Activated CD4-positive, alpha-beta T cell treated with anti-CD3 and anti-CD28 coated beads for 48 hours (primary cell): Measurements from ENCODE around the gene DCDC2.
"Not testable (repeated sequence)": the region's sequence is repeated elsewhere in the genome, so short reads cannot be mapped to it uniquely, and the experiment has no call there.

Experiments used
- DNase-seq: peaks from one replicate; pipeline ENCODE4 v3.0.0-alpha.2; 2020

Gene DCDC2

DNA sequence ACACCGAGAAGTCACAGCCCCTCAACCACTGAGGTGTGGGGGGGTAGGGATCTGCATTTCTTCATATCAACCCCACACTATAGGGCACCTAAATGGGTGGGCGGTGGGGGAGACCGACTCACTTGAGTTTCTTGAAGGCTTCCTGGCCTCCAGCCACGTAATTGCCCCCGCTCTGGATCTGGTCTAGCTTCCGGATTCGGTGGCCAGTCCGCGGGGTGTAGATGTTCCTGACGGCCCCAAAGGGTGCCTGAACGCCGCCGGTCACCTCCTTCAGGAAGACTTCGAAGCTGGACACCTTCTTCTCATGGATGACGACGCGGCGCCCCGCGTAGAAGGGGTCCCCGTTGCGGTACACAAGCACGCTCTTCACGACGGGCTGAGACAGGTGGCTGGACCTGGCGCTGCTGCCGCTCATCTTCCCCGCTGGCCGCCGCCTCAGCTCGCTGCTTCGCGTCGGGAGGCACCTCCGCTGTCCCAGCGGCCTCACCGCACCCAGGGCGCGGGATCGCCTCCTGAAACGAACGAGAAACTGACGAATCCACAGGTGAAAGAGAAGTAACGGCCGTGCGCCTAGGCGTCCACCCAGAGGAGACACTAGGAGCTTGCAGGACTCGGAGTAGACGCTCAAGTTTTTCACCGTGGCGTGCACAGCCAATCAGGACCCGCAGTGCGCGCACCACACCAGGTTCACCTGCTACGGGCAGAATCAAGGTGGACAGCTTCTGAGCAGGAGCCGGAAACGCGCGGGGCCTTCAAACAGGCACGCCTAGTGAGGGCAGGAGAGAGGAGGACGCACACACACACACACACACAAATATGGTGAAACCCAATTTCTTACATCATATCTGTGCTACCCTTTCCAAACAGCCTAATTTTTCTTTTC lies at the start of gene DCDC2:
Gene DCDC2 (minus strand): TSS at position 724 of the 883 bp plus-strand sequence. CDS start 309 bp downstream, at position 415.
- peak; percentile 51 for DNase-seq

DNA sequence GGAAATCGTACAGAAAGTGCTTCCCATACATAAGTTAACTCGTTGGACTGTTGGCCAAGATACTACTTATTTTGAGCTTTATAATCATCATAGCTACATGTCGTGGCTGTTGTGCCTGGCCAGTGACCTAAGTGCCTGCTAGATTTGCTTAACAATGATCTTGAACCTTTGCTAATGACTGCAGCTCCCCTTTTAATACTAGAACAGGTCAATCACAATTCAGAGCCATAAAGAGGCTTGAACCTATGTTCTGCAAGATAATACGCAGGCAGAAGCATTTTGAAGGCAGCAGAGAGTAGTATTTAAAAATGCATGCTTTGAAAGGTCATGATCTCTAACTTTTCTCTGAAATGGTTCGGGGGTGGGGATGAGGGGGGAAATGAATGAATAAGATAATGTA lies 47.4 kb upstream of the DCDC2 start:
- DNase-seq: no peak

DNA sequence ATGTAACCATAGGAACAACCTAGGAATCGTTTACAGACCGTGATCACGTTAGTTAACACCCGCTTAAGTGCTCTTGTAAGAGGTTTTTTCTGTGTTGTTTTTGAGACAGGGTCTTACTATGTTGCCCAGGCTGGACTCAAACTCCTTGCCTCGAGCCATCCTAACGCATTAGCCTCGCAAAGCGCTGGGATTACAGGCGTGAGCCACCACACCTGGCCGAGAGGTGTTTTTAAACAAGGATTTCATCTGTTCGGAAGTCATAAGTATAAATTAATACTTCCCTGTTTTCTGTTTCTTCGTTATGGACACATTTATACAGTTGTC lies 45.6 kb upstream of the DCDC2 start:
- no peak for DNase-seq

DNA sequence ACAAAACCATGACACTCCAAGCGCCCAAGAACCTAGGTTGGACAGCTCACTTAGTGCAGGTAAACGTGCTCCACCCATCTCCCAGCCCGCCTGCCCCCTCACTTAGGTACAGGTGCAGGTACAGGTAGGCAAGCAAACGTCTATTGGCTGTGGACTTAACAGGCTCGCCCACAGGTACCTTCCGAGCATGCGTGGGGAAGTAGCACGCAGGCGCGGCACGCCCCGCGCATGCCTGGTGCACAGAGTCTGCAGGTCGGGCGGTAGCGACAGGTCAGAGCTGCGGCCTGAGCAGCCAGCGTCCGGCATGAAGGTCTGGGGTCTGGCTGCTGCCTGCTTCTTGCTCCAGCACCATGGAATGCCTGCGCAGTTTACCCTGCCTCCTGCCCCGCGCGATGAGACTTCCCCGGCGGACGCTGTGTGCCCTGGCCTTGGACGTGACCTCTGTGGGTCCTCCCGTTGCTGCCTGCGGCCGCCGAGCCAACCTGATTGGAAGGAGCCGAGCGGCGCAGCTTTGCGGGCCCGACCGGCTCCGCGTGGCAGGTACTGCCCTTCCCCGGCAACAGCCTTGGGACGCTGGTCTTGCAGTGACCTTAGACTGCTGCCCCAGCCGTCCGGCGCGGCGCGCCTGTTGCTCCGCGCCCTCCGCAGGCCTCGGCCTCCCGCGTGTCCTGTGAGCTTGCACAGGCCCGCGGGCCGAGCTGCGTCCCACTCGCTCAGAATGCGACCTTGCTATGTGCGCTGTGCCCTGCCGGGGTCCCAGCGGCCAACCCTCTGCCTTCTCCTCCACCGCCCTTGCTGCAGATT lies 45.0 kb upstream of the DCDC2 start, which contains the start of gene MRS2:
Gene MRS2 (plus strand): TSS at position 240 of the 804 bp plus-strand sequence. CDS start 111 bp downstream, at position 351.
- DNase-seq: peak; percentile 82

DNA sequence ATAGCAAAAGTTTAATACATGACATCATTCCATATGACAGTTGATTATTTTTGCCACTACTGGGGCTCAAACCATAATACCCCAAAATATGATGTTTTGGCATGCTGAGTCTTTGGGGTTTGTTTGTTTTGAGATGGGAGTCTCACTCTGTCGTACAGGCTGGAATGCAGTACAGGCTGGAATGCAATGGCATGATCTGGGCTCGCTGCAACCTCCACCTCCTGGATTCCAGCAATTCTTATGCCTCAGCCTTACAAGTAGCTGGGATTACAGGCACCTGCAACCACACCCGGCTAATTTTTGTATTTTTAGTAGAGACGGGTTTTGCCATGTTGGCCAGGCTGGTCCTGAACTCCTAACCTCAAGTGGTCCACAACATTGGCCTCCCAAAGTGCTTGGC lies 43.6 kb upstream of the DCDC2 start:
- DNase-seq: no peak

DNA sequence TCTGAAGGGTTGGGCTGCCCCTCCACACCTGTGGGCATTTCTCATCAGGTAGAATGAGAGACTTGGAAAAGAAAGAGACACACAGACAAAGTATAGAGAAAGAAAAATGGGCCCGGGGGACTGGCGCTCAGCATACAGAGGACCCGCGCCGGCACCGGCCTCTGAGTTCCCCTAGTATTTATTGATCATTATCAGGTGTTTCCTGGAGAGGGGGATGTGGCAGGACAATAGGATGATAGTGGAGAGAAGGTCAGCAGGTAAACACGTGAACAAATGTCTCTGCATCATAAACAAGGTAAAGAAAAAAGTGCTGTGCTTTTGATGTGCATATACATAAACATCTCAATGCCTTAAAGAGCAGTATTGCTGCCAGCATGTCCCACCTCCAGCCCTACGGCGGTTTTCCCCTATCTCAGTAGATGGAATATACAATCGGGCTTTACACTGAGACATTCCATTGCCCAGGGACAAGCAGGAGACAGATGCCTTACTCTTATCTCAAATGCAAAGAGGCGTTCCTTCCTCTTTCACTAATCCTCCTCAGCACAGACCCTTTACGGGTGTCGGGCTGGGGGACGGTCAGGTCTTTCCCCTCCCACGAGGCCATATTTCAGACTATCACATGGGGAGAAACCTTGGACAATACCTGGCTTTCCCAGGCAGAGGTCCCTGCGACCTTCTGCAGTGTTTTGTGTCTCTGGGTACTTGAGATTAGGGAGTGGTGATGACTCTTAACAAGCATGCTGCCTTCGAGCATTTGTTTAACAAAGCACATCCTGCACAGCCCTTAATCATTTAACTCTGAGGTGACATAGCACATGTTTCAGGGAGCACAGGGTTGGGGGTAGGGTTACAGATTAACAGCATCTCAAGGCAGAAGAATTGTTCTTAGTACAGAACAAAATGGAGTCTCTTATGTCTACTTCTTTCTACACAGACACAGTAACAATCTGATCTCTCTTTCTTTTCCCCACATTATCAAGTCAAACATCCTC lies 42.5 kb upstream of the DCDC2 start:
- not testable (repeated sequence) for DNase-seq

DNA sequence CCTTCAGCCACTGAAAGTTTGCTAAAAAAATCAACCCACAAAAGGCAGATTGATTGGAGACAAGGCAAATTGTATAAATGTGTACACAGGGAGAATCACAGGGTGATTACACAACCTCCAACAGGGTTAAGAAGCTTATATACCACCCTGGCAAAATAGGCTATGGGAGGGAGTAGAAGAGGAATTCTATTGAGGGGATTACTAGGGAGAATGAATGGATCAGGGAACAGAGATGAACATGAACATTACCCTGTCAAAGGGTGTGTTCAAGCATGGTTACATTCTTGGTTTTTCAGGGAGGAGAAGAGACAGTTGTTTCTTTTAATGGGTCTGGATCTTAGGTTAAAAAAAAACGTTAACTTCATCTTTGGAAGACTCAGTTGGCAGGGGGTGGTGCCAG lies 39.8 kb upstream of the DCDC2 start:
- DNase-seq: no peak

DNA sequence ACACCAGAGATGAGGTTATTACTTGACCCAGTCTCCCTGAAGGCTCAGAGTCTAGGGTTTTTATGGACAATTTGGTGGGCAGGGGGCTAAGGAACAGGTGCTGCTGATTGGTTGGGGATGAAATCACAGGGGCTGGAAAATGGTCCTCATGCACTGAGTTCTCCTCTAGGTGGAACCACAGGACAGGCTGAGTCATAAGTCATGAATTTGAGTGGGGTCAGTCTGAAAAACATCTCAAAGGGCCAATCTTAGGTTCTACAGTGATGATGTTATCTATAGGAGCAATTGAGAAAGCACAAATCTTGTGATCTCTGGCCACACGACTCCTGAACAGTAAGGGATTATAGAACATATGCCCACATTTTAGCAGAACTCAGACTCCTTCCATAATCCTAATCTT lies 39.0 kb upstream of the DCDC2 start:
- no peak for DNase-seq

DNA sequence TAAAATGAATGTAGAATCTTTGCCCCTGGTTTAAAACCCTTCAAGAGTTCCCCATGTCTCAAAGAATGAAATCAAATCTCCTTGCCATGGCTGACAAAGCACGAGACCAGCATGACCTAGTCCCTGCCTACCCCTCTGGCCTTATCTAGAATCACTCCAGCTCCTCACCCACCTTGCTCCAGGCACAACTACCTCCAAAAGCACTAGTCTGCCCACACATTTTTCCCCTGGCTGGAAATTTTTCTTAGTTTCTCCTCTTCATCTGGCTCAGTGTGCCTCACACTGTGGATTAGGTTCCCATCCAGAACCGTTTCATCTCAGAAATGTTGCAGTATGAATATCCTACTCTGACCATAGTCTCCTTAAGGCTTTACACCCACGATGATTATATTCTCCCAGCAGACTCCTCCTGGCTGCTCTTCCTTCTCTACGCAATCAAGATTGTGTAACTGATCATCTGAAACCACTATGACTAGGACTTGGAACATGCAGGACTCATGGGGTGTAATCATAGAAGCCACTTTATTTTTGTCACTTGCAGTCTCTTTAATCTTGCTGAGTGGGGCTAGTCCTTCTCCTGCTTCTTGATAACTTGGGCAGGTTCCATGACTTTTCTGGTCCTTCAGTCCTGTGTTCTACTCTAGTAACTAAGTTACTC lies 37.0 kb upstream of the DCDC2 start:
- no peak for DNase-seq

DNA sequence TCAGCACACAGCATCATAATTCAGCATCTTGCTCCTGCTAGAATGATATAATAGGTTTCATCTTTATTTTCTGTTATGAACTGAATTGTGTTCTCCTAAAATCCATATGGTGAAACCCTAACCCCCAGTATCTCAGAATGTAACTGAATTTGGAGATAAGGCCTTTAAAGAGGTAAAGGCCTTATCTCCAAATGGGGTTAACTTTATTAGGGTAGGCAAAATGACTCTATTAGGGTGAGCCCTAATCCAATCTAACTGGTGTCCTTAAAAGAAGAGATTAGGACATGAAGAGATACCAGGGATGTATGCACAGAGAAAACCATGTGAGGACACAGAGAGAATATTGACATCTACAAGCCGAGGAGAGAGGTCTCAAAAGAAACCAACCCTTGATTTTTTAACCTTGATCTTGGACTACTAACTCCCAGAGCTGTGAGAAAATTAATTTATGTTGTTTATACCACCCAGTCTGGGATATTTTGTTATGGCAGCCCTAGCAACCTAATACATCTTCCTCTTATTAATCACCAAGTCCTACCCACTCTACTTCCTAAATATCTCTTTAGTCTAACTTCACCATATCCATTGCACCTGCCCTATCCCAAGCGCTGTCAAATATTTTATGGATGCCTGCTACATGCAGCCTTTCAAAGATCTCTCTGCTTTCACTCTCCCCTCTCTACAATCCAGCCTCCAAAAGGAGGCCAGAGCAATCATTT lies 36.4 kb upstream of the DCDC2 start:
- no peak for DNase-seq

DNA sequence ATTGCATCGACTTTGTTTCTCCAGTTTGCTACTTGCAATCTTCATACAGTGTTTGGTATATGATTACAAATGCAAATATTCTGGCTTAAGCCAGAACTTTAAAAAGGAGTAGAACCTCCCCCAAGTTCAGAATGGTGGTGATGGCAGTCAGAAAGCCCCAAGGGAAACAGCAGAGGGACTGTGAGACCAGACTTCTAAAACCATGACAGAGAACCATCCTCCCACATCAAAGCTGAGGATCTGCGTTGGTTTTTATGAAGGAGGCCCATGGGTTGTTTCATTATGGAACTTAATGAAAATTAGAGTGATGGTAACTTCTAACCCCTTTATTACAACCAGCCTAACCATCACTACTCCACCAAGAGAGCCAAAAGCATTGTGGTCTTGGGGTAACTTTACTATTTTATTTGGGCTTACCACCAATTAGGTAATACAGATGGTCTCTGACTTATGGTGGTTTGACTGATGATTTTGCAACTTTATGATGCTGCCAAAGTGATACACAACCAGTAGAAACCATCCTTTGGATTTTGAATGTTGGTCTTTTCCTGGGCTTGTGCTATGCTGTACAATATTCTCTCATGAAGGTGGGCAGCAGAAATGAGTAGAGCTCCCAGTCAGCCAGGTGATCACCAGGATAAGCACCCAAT lies 34.0 kb upstream of the DCDC2 start:
- DNase-seq: no peak

DNA sequence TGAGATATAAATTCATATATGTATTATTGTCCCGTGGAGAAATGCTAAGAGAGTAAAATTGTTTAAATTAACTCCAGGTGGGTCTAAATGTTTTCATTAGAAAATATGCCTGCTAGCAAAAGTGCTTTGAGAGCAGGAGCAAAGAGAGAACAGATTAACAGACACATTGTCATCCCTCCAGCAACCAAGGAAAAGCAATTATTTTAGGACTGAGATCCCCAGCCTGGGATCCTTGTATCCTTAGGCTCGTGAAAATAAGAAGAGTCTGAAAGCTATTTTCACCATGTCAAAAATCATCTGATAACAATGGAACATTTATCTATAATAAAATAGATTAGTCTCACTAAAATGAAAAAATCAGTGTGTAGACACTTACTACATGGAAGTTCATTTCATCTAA lies 33.3 kb upstream of the DCDC2 start:
- no peak for DNase-seq

DNA sequence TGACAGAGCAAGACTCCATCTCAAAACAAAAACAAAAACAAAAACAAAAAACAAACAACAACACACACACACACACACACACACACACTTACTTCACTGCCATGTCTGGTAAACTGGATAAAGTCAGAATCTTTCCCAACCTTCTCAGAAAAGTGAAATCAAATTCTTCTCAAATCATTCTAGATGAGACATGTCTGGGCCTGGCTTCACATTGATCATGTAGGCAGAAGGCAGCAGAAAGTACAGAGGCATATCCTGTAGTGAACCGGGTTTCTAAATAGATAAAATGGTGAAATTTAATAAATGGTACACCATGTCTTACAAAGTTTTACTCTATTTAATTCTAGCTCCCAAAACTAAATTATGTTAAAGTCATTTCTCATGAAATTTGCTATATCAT lies 30.0 kb upstream of the DCDC2 start:
- DNase-seq: no peak

DNA sequence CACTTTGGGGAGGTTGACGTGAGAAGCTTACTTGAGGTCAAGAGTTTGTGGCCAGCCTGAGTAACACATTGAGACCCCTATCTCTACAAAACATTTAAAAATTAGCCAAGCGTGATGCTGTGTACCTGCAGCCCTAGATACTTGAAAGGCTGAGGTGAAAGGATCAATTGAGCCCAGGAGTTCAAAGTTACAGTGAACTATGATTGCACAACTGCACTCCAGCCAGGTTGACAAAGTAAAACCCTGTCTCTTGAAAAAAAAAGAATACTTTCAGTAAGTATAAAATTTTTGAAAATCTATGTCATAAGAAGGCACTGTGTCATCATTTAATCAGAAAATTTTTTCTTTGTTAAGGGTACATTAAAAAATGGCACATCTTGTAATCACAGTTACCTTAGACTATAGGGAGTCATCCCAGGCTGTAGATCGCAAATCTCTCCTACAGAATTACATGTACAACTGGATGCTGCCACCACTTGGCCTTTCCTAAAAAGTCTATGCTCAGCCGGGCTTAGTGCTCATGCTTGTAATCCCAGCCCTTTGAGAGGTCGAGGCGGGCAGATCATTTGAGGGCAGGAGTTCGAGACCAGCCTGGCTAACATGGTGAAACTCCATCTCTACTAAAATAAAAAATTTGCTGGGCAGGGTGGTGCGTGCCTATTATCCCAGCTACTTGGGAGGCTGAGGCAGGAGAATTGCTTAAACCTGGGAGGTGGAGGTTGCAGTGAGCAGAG lies 27.8 kb upstream of the DCDC2 start:
- no peak for DNase-seq

DNA sequence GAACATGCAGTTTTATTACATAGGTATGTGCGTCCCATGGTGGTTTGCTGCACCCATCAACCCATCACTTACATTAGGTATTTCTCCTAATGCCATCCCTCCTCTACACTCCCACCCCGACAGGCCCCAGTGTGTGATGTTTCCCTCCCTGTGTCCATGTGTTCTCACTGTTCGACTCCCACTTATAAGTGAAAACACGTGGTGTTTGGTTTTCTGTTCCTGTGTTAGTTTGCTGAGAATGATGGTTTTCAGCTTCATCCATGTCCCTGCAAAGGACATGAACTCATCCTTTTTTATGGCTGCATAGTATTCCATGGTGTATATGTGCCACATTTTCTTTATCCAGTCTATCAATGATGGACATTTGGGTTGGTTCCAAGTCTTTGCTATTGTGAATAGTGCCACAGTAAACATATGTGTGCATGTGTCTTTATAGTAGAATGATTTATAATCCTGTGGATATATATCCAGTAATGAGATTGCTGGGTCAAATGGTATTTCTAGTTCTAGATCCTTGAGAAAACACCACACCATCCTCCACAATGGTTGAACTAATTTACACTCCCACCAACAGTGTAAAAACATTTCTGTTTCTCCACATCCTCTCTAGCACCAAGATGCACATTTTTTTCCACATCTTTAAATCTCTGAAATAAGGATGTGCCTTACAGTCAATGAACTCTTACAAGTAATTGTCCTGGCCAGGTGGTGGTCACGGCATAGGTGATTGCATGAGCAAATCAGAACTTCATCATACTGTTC lies 26.7 kb upstream of the DCDC2 start:
- DNase-seq: not testable (repeated sequence)

DNA sequence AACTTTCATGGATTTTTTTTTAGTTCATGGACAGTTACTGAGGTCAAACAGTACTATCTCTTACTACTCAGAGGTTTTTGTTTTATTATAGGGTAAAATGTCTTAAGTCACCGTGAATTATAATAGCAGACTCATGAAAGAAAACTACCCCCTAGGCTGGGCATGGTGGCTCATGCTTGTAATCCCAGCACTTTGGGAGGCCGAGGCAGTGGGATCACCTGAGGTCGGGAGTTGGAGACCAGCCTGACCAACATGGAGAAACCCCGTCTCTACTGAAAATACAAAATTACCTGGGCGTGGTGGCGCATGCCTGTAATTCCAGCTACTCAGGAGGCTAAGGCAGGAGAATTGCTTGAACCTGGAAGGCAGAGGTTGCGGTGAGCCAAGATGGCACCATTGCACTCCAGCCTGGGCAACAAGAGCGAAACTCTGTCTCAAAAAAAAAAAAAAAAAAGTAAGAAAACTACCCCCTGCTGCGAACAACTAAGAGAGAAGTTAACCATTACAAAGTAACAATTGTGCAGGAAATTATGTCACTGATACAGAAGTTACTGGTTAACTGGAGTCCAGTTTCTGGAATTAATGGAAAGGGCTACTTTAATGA lies 25.1 kb upstream of the DCDC2 start:
- DNase-seq: not testable (repeated sequence)

DNA sequence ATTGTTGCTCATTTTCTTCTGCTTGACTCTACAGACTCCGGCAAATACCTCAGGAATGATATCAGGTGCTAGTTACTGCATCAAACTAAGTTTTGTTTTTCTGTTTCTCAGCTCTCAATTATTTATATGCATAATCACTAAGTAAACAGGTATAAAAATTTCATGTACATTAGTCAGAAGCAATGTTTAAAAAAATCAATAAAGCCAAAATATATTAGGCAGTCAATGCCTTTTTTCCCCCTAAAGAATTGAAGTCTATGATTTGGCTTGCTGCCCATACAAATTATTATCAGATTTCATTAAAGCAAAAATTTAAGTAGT lies 24.3 kb upstream of the DCDC2 start:
- no peak for DNase-seq

DNA sequence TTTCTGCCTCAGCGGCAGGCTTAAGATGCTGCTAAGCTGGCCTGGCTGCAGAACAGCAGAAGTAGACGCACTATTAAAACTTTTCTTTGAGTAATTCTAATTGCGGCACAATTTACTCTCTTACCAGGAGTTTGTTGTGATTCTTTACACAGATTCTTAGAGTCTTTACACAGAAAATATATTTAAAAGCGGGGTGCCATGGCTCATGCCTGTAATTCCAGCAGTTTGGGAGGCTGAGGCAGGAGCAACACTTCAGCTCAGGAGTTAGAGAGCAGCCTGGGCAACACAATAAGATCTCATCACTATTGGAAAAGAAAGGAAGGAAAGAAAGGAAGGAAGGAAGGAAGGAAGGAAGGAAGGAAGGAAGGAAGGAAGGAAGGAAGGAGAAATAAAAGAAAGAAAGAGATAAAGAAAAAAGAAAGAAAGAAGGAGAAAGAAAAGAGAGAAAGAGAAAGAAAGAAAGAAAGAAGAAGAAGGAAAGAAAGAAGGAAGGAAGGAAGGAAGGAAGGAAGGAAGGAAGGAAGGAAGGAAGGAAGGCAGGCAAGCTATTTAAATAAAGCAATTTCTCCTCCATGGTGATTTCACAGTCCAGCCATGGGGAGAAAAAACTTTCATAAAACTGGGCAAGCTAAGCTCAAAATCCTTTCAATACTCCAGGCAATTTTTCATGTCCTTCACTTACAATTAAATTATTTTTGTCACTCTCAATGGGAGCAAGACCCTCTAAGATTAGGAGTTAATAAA lies 23.8 kb upstream of the DCDC2 start:
- DNase-seq: no peak
